Measurements from ENCODE around the gene EIF4A2.

The EIF4A2 gene

GRCh38 chr3:186824430-186825139, 41.2 kb downstream of the EIF4A2 start:
- H3K27me3 Mint-ChIP-seq = peaks cover 28% of the 10 kb centered on the region
- no peaks in the 10 kb centered on the region for H3K9me3 Mint-ChIP-seq
- ATAC-seq = no peak
- DNase-seq = peak in 1 of 2 donors; percentile 18
- H3K27ac Mint-ChIP-seq = no peak overlapping the region
- peak overlapping the region; percentile 91 to 93 for H3K4me3 Mint-ChIP-seq
- peaks cover 53% of the 10 kb centered on the region for H3K4me1 Mint-ChIP-seq

GRCh38 chr3:186825294-186825821, 42.0 kb downstream of the EIF4A2 start:
- Mint-ChIP-seq H3K27ac (peak overlapping the region; percentile 19 to 84), H3K27me3 (peaks cover 35% of the 10 kb centered on the region), H3K4me1 (peaks cover 53% of the 10 kb centered on the region), H3K9me3 (no peaks in the 10 kb centered on the region), H3K4me3 (peak overlapping the region; percentile 91 to 93)
- peak; percentile 75 for ATAC-seq
- DNase-seq = peak; percentile 52 to 60

DNA sequence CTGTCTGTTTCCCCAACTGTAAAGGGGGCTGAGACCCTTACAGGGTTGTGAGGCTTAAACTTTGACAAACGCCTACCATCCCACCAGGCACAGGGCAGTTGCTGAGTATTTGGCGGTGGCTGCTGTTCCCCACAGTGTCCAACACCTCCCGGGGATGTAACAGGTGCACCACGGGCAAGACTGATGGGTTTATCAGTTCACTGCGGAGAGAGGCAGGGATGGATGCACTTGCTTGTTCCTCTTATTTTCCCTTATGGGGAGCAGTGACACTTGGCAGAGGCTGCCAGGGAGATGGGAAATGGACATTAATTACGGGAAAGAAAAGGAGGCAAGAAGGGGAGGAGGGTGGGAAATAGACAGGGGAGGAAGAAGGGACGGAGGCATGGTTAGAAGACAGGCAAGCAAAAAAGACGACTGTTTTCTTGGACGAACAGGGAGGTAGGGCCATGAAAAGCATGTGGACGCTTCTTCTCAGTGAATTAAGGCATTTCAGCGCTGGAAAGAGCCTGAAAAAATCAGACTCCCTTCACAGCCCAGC, 42.6 kb downstream of the EIF4A2 start:
- ATAC-seq (peak; percentile 44), DNase-seq (no peak)
- Mint-ChIP-seq H3K27ac (peak overlapping the region in 1 of 2 donors; percentile 31), H3K9me3 (no peaks in the 10 kb centered on the region), H3K4me1 (peaks cover 53% of the 10 kb centered on the region), H3K27me3 (peaks cover 41% of the 10 kb centered on the region), H3K4me3 (peak overlapping the region; percentile 91 to 93)

DNA sequence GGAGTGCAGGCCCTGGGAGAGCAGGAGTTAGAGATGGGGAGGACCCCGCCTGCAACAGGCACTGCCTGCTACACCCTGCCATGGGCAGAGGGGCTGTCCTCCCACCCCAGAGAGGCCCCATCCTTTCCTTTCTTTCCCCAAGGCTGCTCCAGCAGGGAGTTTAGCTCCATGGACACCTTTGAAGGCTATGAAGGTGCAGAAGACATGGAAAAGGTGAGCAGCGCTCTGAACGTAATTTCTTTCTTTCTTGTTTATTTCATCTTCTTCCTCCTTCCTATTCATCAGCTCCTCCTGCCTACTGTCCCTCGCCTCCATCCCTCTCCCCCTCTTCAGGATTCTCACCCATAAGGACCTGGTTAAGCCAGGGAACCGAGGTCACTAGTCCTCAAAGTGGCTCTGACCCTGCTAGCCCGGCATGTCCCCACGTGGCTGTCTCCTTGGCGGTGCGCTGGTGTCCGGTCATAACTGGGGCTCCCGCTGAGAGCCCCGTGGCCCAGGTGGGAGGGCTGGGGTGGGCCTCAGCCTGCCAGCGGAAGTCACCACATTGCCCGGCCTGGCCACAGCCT, 43.1 kb downstream of the EIF4A2 start:
- Mint-ChIP-seq H3K4me3 (peak overlapping the region; percentile 91 to 93), H3K4me1 (peaks cover 51% of the 10 kb centered on the region), H3K27me3 (peaks cover 47% of the 10 kb centered on the region), H3K27ac (peak overlapping the region in 1 of 2 donors; percentile 96), H3K9me3 (no peaks in the 10 kb centered on the region)
- ATAC-seq (peak; percentile 44), DNase-seq (peak; percentile 22 to 46)

- H3K4me1 Mint-ChIP-seq = peaks cover 45% of the 10 kb centered on the region
- no peaks in the 10 kb centered on the region for H3K9me3 Mint-ChIP-seq
- peak; percentile 86 for ATAC-seq
- H3K27ac Mint-ChIP-seq = peak overlapping the region; percentile 74 to 96
- H3K27me3 Mint-ChIP-seq = peaks cover 54% of the 10 kb centered on the region
- H3K4me3 Mint-ChIP-seq = peak overlapping the region; percentile 91 to 93
- peak; percentile 89 for DNase-seq
Observed at GRCh38 chr3:186826976-186827857, 43.8 kb downstream of the EIF4A2 start.

DNA sequence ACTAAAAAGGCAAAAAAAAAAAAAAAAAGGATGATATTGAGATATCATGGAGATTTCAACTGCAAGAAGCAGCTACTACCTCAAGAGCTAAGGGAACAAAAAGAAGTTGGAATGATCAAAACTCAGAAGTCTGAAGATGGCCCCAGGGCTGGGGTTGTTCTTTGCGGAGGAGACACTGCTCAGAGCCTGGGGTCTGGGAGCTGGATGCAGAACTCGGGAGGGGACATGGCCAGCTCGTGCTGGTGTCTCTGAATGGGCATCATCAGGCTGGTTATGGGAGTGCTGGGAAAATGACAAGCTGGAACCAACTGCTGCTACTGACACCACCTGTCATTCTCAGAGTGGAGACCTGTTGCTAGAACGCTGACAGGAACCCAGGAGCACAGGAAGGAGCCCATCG, 45.0 kb downstream of the EIF4A2 start:
- Mint-ChIP-seq H3K4me1 (peaks cover 45% of the 10 kb centered on the region), H3K27ac (no peak overlapping the region), H3K4me3 (peak overlapping the region in 1 of 2 donors; percentile 45), H3K27me3 (peaks cover 62% of the 10 kb centered on the region), H3K9me3 (no peaks in the 10 kb centered on the region)
- no peak for DNase-seq
- ATAC-seq = no peak

DNA sequence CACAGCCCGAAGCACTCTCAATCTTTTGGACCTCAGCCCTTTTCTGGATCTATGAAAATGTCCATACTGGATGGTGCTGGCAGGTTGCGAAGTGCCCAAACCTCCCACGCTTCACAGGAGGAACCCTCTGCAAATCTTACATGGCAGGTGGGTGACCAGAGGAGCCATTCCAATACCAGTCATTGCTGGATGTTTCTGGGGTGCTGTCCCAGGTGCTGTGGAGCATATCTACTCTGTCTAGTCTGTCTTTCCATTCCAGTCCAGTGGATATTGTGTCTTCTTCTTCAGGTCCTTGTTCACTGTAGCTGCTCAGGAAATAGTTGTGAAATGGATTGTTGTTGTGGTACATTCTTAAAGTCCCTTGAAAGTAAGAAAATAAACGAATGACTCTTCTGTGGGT, 48.4 kb downstream of the EIF4A2 start:
- Mint-ChIP-seq H3K4me3 (no peak overlapping the region), H3K9me3 (no peaks in the 10 kb centered on the region), H3K27ac (no peak overlapping the region), H3K4me1 (peaks cover 14% of the 10 kb centered on the region), H3K27me3 (peaks cover 53% of the 10 kb centered on the region)
- ATAC-seq = no peak
- DNase-seq = no peak

DNA sequence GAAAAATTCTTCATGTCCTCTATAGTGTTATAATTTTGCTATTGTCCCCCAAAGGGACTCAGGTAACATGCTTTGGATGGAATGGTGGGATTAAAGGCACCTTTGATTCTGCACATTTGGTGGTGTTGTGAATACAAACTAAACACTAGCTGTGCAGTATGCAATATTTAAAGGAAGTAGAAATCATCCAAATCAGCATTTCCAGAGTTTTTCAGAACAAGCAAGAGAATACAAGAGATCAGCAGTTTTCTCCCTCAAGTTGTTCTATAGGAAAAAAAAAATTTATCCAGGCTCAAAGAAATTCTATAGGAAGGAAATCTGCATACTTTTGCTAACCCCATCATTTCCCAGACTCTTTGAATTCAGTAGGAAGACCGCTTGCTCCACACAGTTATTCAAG, 48.9 kb downstream of the EIF4A2 start:
- Mint-ChIP-seq H3K27me3 (peaks cover 53% of the 10 kb centered on the region), H3K4me1 (peaks cover 12% of the 10 kb centered on the region), H3K9me3 (no peaks in the 10 kb centered on the region), H3K4me3 (no peak overlapping the region), H3K27ac (no peak overlapping the region)
- ATAC-seq (no peak), DNase-seq (no peak)
